GM23338 (cell line): ENCODE measurements around the gene FXN. TPM values are rescaled to one million over a fixed set of nuclear protein-coding genes. Genes with fewer than 3 reads are reported as not detected.

Experiments used
- ATAC-seq: fragments of 200-7000 bp; cut with Tn5 transposase; 3 replicates; pipeline ENCODE4 v1.9.1; 2020
- DNase-seq: peaks from one replicate; pipeline ENCODE4 v3.0.0-alpha.2; 2015; ENCODE audit warnings: low spot score
- H2AFZ ChIP-seq: fragments of 200-600 bp; sonication (generic); 2 replicates; pipeline ENCODE4 v1.8.0; 2016; ENCODE audit warnings: antibody characterized with exemption, mild to moderate bottlenecking, moderate library complexity
- H3F3A ChIP-seq: fragments of 200-600 bp; sonication (generic); replicated peaks from 2 replicates; pipeline ENCODE4 v1.8.0; 2017; ENCODE audit warnings: antibody characterized with exemption, mixed run types, low read depth
- H3K27ac ChIP-seq: fragments of 200-600 bp; sonication (generic); 2 replicates; pipeline ENCODE4 v1.6.1; 2016; ENCODE audit warnings: low read depth
- H3K27me3 ChIP-seq: fragments of 200-600 bp; sonication (generic); 2 replicates; pipeline ENCODE4 v1.8.0; 2016; ENCODE audit warnings: mild to moderate bottlenecking, mixed run types, moderate library complexity; ENCODE audit not compliant: insufficient read depth
- H3K36me3 ChIP-seq: fragments of 200-600 bp; sonication (generic); 2 replicates; pipeline ENCODE4 v1.8.0; 2016; ENCODE audit warnings: mild to moderate bottlenecking; ENCODE audit not compliant: insufficient read depth
- H3K4me1 ChIP-seq: fragments of 200-600 bp; sonication (generic); 2 replicates; pipeline ENCODE4 v1.8.0; 2016; ENCODE audit warnings: mild to moderate bottlenecking, moderate library complexity; ENCODE audit not compliant: insufficient read depth
- H3K4me2 ChIP-seq: fragments of 200-600 bp; sonication (generic); 2 replicates; pipeline ENCODE4 v1.7.1; 2017; ENCODE audit warnings: mixed run types
- H3K4me3 ChIP-seq: fragments of 200-600 bp; sonication (generic); 2 replicates; pipeline ENCODE4 v1.6.1; 2016; ENCODE audit warnings: mixed run types
- H3K79me2 ChIP-seq: fragments of 200-600 bp; sonication (generic); replicated peaks from 2 replicates; pipeline ENCODE4 v1.8.0; 2017; ENCODE audit warnings: mild to moderate bottlenecking; ENCODE audit not compliant: insufficient read depth
- H3K9me2 ChIP-seq: fragments of 200-600 bp; sonication (generic); 2 replicates; pipeline ENCODE4 v1.8.0; 2017; ENCODE audit not compliant: insufficient read depth
- H4K20me1 ChIP-seq: fragments of 200-600 bp; sonication (generic); replicated peaks from 2 replicates; pipeline ENCODE4 v1.8.0; 2017; ENCODE audit warnings: mild to moderate bottlenecking; ENCODE audit not compliant: insufficient read depth
- H3K27ac Mint-ChIP-seq: 2 replicates; pipeline ENCODE4 v1.8.0; 2020; ENCODE audit warnings: inconsistent platforms, mild to moderate bottlenecking, moderate library complexity, mixed read lengths
- H3K27me3 Mint-ChIP-seq: 3 replicates; pipeline ENCODE4 v1.8.0; 2022; ENCODE audit warnings: low read depth, mild to moderate bottlenecking, moderate library complexity, mixed read lengths, inconsistent platforms; ENCODE audit not compliant: insufficient read depth, poor library complexity
- H3K36me3 Mint-ChIP-seq: 3 replicates; pipeline ENCODE4 v1.8.0; 2021; ENCODE audit warnings: low read depth, mild to moderate bottlenecking, inconsistent platforms, moderate library complexity, mixed read lengths
- H3K4me1 Mint-ChIP-seq: 3 replicates; pipeline ENCODE4 v1.8.0; 2020; ENCODE audit warnings: mild to moderate bottlenecking, inconsistent platforms, mixed read lengths
- H3K4me3 Mint-ChIP-seq: 3 replicates; pipeline ENCODE4 v1.8.0; 2021; ENCODE audit warnings: moderate library complexity, mild to moderate bottlenecking, inconsistent platforms, mixed read lengths
- H3K9me3 Mint-ChIP-seq: 3 replicates; pipeline ENCODE4 v1.8.0; 2020; ENCODE audit warnings: moderate library complexity, mild to moderate bottlenecking, inconsistent platforms, mixed read lengths
- CREB1 ChIP-seq: fragments of 250-450 bp; sonication (Bioruptor Pico); IDR thresholded peaks from 2 replicates; pipeline ENCODE4 v1.5.0; 2020; ENCODE audit warnings: low read depth, mild to moderate bottlenecking, moderate library complexity
- CTCF ChIP-seq, 2 experiments: fragments of 200-600 bp in 1 of 2; sonication (generic) in 1 of 2; conservative IDR thresholded peaks; 2 replicates each; pipeline versions ENCODE4 v1.5.1 to v1.6.1; 2016 to 2017; ENCODE audit warnings: antibody characterized with exemption in 2 of 2, low read depth in 2 of 2, mild to moderate bottlenecking in 2 of 2, moderate library complexity in 1 of 2
- EZH2 ChIP-seq: fragments of 200-600 bp; sonication (generic); IDR thresholded peaks from one replicate; pipeline ENCODE4 v1.8.0; 2017; ENCODE audit warnings: antibody characterized with exemption, mild to moderate bottlenecking, low read depth; ENCODE audit not compliant: unreplicated experiment
- EZH2phosphoT487 ChIP-seq: fragments of 200-600 bp; sonication (generic); IDR thresholded peaks from one replicate; pipeline ENCODE4 v1.8.1; 2018; ENCODE audit warnings: antibody characterized with exemption; ENCODE audit not compliant: unreplicated experiment
- JUNB ChIP-seq: IDR thresholded peaks from one replicate; pipeline ENCODE4 v1.6.1; 2016; ENCODE audit warnings: antibody characterized with exemption; ENCODE audit not compliant: unreplicated experiment
- NANOG ChIP-seq: IDR thresholded peaks from 2 replicates; pipeline ENCODE4 v1.6.1; 2016; ENCODE audit warnings: antibody characterized with exemption, borderline replicate concordance
- POLR2AphosphoS5 ChIP-seq: IDR thresholded peaks from 2 replicates; pipeline ENCODE4 v1.6.1; 2016; ENCODE audit warnings: antibody characterized with exemption, low read depth
- STAT1 ChIP-seq: IDR thresholded peaks from one replicate; pipeline ENCODE4 v1.6.1; 2016; ENCODE audit warnings: antibody characterized with exemption; ENCODE audit not compliant: unreplicated experiment
- ZNF331 ChIP-seq: fragments of 250-450 bp; sonication (Bioruptor Pico); IDR thresholded peaks from 2 replicates; pipeline ENCODE4 v1.5.0; 2020; ENCODE audit warnings: low read depth, mild to moderate bottlenecking, moderate library complexity
- polyA plus RNA-seq: library from polyadenylated mRNA; unstranded; fragments of >200 nt; fragmentation: Nextera tagmentation; extraction: Ambion mirVana; gene quantifications from 2 replicates; pipeline ENCODE4 v1.2.1, GENCODE V29; 2016
- total RNA-seq: library from RNA; depleted of rRNA; stranded (reverse); fragments of >200 nt; shearing (Covaris generic); gene quantifications from 2 replicates; pipeline ENCODE4 v1.2.3, GENCODE V29; 2014
- TF ChIP-seq, protein P1 (sequence below): IDR thresholded peaks from 2 replicates; pipeline ENCODE4 v1.6.1; 2016; ENCODE audit warnings: antibody characterized with exemption

Gene FXN
- total and polyA plus RNA-seq, 2 experiments from 2014 or later, result 26.1 to 66.4 TPM

GRCh38 chr9:69029535-69029934 lies 6.0 kb upstream of the FXN start (continued):
- TF ChIP-seq CTCF (conservative IDR thresholded peaks at IDR 0.05; ENCODE audit: low read depth in 2 of 2), result no peak
- TF ChIP-seq ZNF331 (CRISPR knock-in tag), result no peak
- no peak for TF ChIP-seq NANOG
- TF ChIP-seq EZH2, result no peak
- TF ChIP-seq, protein P1, sequence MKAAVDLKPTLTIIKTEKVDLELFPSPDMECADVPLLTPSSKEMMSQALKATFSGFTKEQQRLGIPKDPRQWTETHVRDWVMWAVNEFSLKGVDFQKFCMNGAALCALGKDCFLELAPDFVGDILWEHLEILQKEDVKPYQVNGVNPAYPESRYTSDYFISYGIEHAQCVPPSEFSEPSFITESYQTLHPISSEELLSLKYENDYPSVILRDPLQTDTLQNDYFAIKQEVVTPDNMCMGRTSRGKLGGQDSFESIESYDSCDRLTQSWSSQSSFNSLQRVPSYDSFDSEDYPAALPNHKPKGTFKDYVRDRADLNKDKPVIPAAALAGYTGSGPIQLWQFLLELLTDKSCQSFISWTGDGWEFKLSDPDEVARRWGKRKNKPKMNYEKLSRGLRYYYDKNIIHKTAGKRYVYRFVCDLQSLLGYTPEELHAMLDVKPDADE, result no peak
- TF ChIP-seq EZH2phosphoT487, result no peak
- TF ChIP-seq JUNB, result no peak
- TF ChIP-seq POLR2AphosphoS5, result no peak

DNA sequence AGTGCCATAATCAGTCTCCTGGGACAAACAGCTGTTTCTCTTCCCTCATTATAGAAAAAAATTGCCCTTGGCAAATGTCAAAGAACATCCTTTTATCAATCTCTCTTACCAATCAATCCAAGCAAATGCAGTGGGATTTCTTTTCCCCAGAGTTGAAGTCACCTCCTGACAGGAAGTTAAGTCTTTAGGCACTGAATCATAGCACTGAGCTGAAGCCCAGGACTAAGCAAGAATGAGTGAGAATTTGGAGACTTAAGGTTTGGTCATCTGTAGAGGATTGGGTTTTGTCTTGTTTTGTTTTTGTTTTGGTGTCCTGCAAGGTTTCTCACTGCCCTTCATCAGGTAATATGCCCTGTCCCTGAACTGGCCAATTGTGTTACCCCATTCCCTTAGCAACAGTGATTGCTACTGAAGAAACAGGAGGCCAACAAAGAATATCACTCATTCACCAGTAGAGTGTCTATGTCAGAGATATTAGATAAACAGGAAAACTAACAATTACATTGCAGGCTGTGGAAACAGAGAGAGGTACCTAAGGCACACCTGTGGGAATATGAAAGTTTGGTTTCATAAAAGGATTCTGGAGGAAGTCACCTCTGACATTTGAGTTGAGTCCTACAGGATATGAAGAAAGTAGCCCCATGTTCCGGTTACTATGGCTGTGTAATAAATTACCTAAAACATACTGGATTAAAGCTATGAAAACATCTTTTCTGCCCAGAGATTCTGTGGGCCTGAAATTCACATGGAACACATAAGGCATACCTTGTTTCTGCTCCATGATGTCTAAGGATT lies 4.5 kb upstream of the FXN start:
- Mint-ChIP-seq H3K27me3 (peaks cover 3% of the 10 kb centered on the region), H3K36me3 (0 out of 3 replicates have a peak, but pooled peaks cover 3% of the 10 kb centered on the region), H3K4me1 (peaks cover 3% of the 10 kb centered on the region; the same call in 2 of the 3 replicates), H3K9me3 (peaks cover 8% of the 10 kb centered on the region; the same call in 2 of the 3 replicates), H3K27ac (no peak overlapping the region), H3K4me3 (no peak overlapping the region)
- Histone ChIP-seq H4K20me1 (no peaks in the 10 kb centered on the region), H3K36me3 (no peaks in the 10 kb centered on the region), H3K79me2 (peaks cover under 1% of the 10 kb centered on the region), H3K4me2 (no peak overlapping the region), H3K9me2 (no peaks in the 10 kb centered on the region), H2AFZ (no peak overlapping the region), H3K27ac (no peak overlapping the region), H3K4me1 (no peaks in the 10 kb centered on the region), H3F3A (peaks cover 5% of the 10 kb centered on the region; the same call in 1 of the 2 replicates), H3K27me3 (no peaks in the 10 kb centered on the region), H3K4me3 (no peak overlapping the region)
- no peak for DNase-seq
- ATAC-seq, result no peak
- TF ChIP-seq JUNB (no peak), EZH2 (no peak), CREB1 (no peak), STAT1 (no peak), NANOG (no peak), CTCF (conservative IDR thresholded peaks at IDR 0.05; ENCODE audit: low read depth in 2 of 2) (no peak), ZNF331 (CRISPR knock-in tag) (no peak)
- TF ChIP-seq, protein P1, result no peak
